Esophagus (tissue), 2 donors: ENCODE measurements around the gene MYO3B. TPM values are rescaled to one million over a fixed set of nuclear protein-coding genes. Genes with fewer than 3 reads are reported as not detected.

Source experiments
- H3K27ac ChIP-seq, 2 donors: one replicate each; pipeline ENCODE4 v1.5.1; 2013; ENCODE audit warnings: low read depth in 2 of 2, mild to moderate bottlenecking in 2 of 2, inconsistent platforms in 1 of 2, low read length in 1 of 2, moderate library complexity in 1 of 2
- H3K27me3 ChIP-seq, 2 donors: one replicate each; pipeline ENCODE4 v1.6.1; 2013; ENCODE audit warnings: low read length in 2 of 2, control low read depth in 1 of 2, mild to moderate bottlenecking in 1 of 2; ENCODE audit not compliant: insufficient read depth in 2 of 2, control insufficient read depth in 1 of 2
- H3K36me3 ChIP-seq, 2 donors: one replicate each; pipeline ENCODE4 v1.6.1; 2013; ENCODE audit warnings: low read length in 1 of 2; ENCODE audit not compliant: control insufficient read depth in 2 of 2, insufficient read depth in 2 of 2
- H3K4me1 ChIP-seq, 2 donors: one replicate each; pipeline ENCODE4 v1.6.1; 2013; ENCODE audit warnings: low read length in 1 of 2; ENCODE audit not compliant: control insufficient read depth in 2 of 2, insufficient read depth in 2 of 2
- H3K4me3 ChIP-seq, 2 donors: one replicate each; pipeline ENCODE4 v1.5.1; 2013; ENCODE audit warnings: low read length in 2 of 2, mild to moderate bottlenecking in 2 of 2, low read depth in 1 of 2, moderate library complexity in 1 of 2
- H3K9me3 ChIP-seq, 2 donors: one replicate each; pipeline ENCODE4 v1.6.1; 2013; ENCODE audit warnings: mild to moderate bottlenecking in 2 of 2, low read depth in 1 of 2, low read length in 1 of 2, moderate library complexity in 1 of 2; ENCODE audit not compliant: control insufficient read depth in 2 of 2, insufficient read depth in 1 of 2
- WGBS, 2 donors: extraction: QIAGEN DNeasy Blood & Tissue Kit; methylation state at CpG; one replicate each; pipeline ENCODE4 v1.1.7; 2013; 5-methylcytosine and 5-hydroxymethylcytosine counted together
- polyA plus RNA-seq, 2 donors: library from polyadenylated mRNA; stranded (reverse); fragments of 200-250 nt; gene quantifications; one replicate each; pipeline ENCODE4 v1.2.3, GENCODE V29; 2013
- donor health status: healthy with polysubstance abuse.
- donor health status: Bipolar disorder and iron deficiency.

Gene MYO3B
- polyA plus RNA-seq, 2 donors = 0.08 to 0.11 TPM

GRCh38 chr2:170159060-170159459 lies 18.9 kb upstream of the MYO3B start:
- Histone ChIP-seq H3K4me3 (no peak overlapping the region), H3K36me3 (no peaks in the 10 kb centered on the region), H3K27ac (no peak overlapping the region), H3K4me1 (peaks cover 0 to 2% of the 10 kb centered on the region in 2 donors), H3K9me3 (no peaks in the 10 kb centered on the region), H3K27me3 (no peaks in the 10 kb centered on the region)

- Histone ChIP-seq H3K4me3 (no peak overlapping the region), H3K27ac (no peak overlapping the region), H3K9me3 (no peaks in the 10 kb centered on the region), H3K36me3 (no peaks in the 10 kb centered on the region), H3K27me3 (no peaks in the 10 kb centered on the region), H3K4me1 (peaks cover 0 to 2% of the 10 kb centered on the region in 2 donors)
- WGBS, 2 donors = 75 to 80% methylated on average over 4 of the region's 4 CpGs
Observed at GRCh38 chr2:170161516-170162270, 16.3 kb upstream of the MYO3B start.

- H3K4me1 ChIP-seq = peaks cover 0 to 2% of the 10 kb centered on the region in 2 donors
- no peak overlapping the region for H3K27ac ChIP-seq
Observed at GRCh38 chr2:170162271-170162632, 15.7 kb upstream of the MYO3B start.

GRCh38 chr2:170163411-170164065 lies 14.4 kb upstream of the MYO3B start:
- Histone ChIP-seq H3K27me3 (no peaks in the 10 kb centered on the region), H3K4me1 (peaks cover 0 to 2% of the 10 kb centered on the region in 2 donors), H3K36me3 (no peaks in the 10 kb centered on the region), H3K27ac (no peak overlapping the region), H3K4me3 (no peak overlapping the region), H3K9me3 (no peaks in the 10 kb centered on the region)
- 72 to 79% methylated on average over 6 of the region's 6 CpGs for WGBS, 2 donors

More at GRCh38 chr2:170162271-170162632, 15.7 kb upstream of the MYO3B start:
- Histone ChIP-seq H3K36me3 (no peaks in the 10 kb centered on the region), H3K27me3 (no peaks in the 10 kb centered on the region), H3K4me3 (no peak overlapping the region), H3K9me3 (no peaks in the 10 kb centered on the region)
- 85 to 90% methylated on average over 4 of the region's 4 CpGs for whole genome bisulfite sequencing, 2 donors

GRCh38 chr2:170165129-170165528 lies 12.8 kb upstream of the MYO3B start:
- 70 to 73% methylated on average over 2 of the region's 2 CpGs for WGBS, 2 donors
- no peaks in the 10 kb centered on the region for H3K36me3 ChIP-seq

GRCh38 chr2:170166735-170167134 lies 11.2 kb upstream of the MYO3B start:
- Histone ChIP-seq H3K27ac (no peak overlapping the region), H3K9me3 (no peaks in the 10 kb centered on the region), H3K27me3 (no peaks in the 10 kb centered on the region), H3K36me3 (no peaks in the 10 kb centered on the region), H3K4me1 (no peaks in the 10 kb centered on the region), H3K4me3 (no peak overlapping the region)
- 88 to 94% methylated on average over 1 of the region's 1 CpG for WGBS, 2 donors

More at GRCh38 chr2:170165129-170165528, 12.8 kb upstream of the MYO3B start:
- H3K4me1 ChIP-seq = no peaks in the 10 kb centered on the region
- no peak overlapping the region for H3K27ac ChIP-seq
- H3K9me3 ChIP-seq = no peaks in the 10 kb centered on the region
- no peak overlapping the region for H3K4me3 ChIP-seq
- no peaks in the 10 kb centered on the region for H3K27me3 ChIP-seq

GRCh38 chr2:170170281-170171040 lies 7.5 kb upstream of the MYO3B start:
- Histone ChIP-seq H3K27me3 (no peaks in the 10 kb centered on the region), H3K4me1 (no peaks in the 10 kb centered on the region), H3K4me3 (no peak overlapping the region), H3K36me3 (no peaks in the 10 kb centered on the region), H3K27ac (no peak overlapping the region), H3K9me3 (no peaks in the 10 kb centered on the region)
- WGBS, 2 donors = 54 to 59% methylated on average over 5 of the region's 5 CpGs

GRCh38 chr2:170176212-170176611 lies 1.7 kb upstream of the MYO3B start:
- H3K36me3 ChIP-seq = no peaks in the 10 kb centered on the region
- peaks cover 0 to 2% of the 10 kb centered on the region in 2 donors for H3K4me1 ChIP-seq
- H3K27me3 ChIP-seq = no peaks in the 10 kb centered on the region
- H3K9me3 ChIP-seq = no peaks in the 10 kb centered on the region
- H3K27ac ChIP-seq = no peak overlapping the region
- WGBS, 2 donors = 79% methylated on average over 6 of the region's 6 CpGs
- H3K4me3 ChIP-seq = no peak overlapping the region

- WGBS, 2 donors = 59 to 63% methylated on average over 3 of the region's 3 CpGs
Observed at GRCh38 chr2:170180031-170180566, 2.2 kb downstream of the MYO3B start.

More at GRCh38 chr2:170180031-170180566, 2.2 kb downstream of the MYO3B start:
- Histone ChIP-seq H3K4me1 (peaks cover 0 to 2% of the 10 kb centered on the region in 2 donors), H3K4me3 (no peak overlapping the region), H3K9me3 (no peaks in the 10 kb centered on the region), H3K27ac (no peak overlapping the region), H3K27me3 (no peaks in the 10 kb centered on the region), H3K36me3 (no peaks in the 10 kb centered on the region)
